SU-DHL-6 (cell line): ENCODE measurements around the gene NR2E3.

Source experiments
- H2AFZ ChIP-seq: fragments of 200-600 bp; sonication (generic); 2 replicates; pipeline ENCODE4 v1.6.1; 2014; ENCODE audit warnings: low read depth, mild to moderate bottlenecking, moderate library complexity, mixed read lengths, antibody characterized with exemption, low read length; ENCODE audit not compliant: severe bottlenecking
- H3F3A ChIP-seq: fragments of 200-600 bp; shearing (Covaris generic); 2 replicates; pipeline ENCODE4 v1.6.0; 2016; ENCODE audit warnings: antibody characterized with exemption, mild to moderate bottlenecking; ENCODE audit not compliant: insufficient read depth
- H3K27ac ChIP-seq: fragments of 200-600 bp; sonication (generic); 2 replicates; pipeline ENCODE4 v1.5.1; 2016; ENCODE audit warnings: low read depth, mild to moderate bottlenecking, low read length, moderate library complexity, mixed read lengths
- H3K27me3 ChIP-seq: fragments of 200-600 bp; sonication (generic), shearing (Covaris generic); 2 replicates; pipeline ENCODE4 v1.6.0; 2014; ENCODE audit warnings: mild to moderate bottlenecking, low read length
- H3K36me3 ChIP-seq: fragments of 200-600 bp; sonication (generic); 2 replicates; pipeline ENCODE4 v1.6.1; 2014; ENCODE audit warnings: mild to moderate bottlenecking, low read length, mixed read lengths
- H3K4me2 ChIP-seq: fragments of 300-600, 200-600 bp; shearing (Covaris generic), sonication (generic); 2 replicates; pipeline ENCODE4 v1.6.0; 2014; ENCODE audit warnings: low read length, low read depth, mild to moderate bottlenecking; ENCODE audit not compliant: poor library complexity, severe bottlenecking
- H3K4me3 ChIP-seq: fragments of 200-600 bp; sonication (generic); 2 replicates; pipeline ENCODE4 v1.5.1; 2014; ENCODE audit warnings: antibody characterized with exemption, low read length, mild to moderate bottlenecking, mixed read lengths; ENCODE audit not compliant: insufficient read depth, poor library complexity, severe bottlenecking
- H3K79me2 ChIP-seq: fragments of 200-600 bp; sonication (generic); 2 replicates; pipeline ENCODE4 v1.6.1; 2014; ENCODE audit warnings: mild to moderate bottlenecking, low read length, moderate library complexity; ENCODE audit not compliant: insufficient read depth
- H3K9ac ChIP-seq: fragments of 200-600 bp; sonication (generic); 2 replicates; pipeline ENCODE4 v1.7.0; 2014; ENCODE audit warnings: mild to moderate bottlenecking, low read length
- H3K9me2 ChIP-seq: fragments of 200-600 bp; sonication (generic); replicated peaks from 2 replicates; pipeline ENCODE4 v1.6.1; 2014; ENCODE audit warnings: low read length; ENCODE audit not compliant: insufficient read depth
- H3K9me3 ChIP-seq: fragments of 200-600 bp; sonication (generic); 2 replicates; pipeline ENCODE4 v1.6.1; 2014; ENCODE audit warnings: low read length, mixed read lengths; ENCODE audit not compliant: insufficient read depth
- H4K20me1 ChIP-seq: fragments of 200-600 bp; sonication (generic); 2 replicates; pipeline ENCODE4 v1.6.1; 2014; ENCODE audit warnings: low read depth, mild to moderate bottlenecking, antibody characterized with exemption, low read length, moderate library complexity, mixed read lengths
- CTCF ChIP-seq: fragments of 200-600 bp; sonication (generic); IDR thresholded peaks from one replicate; pipeline ENCODE4 v1.5.1; 2017; ENCODE audit warnings: antibody characterized with exemption, mild to moderate bottlenecking, low read length, moderate library complexity; ENCODE audit not compliant: insufficient read depth, poor library complexity, severe bottlenecking
- EZH2phosphoT487 ChIP-seq: fragments of 200-600 bp; sonication (generic), shearing (Covaris generic); conservative IDR thresholded peaks from 2 replicates; pipeline ENCODE4 v1.6.1; 2018; ENCODE audit warnings: mild to moderate bottlenecking, antibody characterized with exemption, low read length, moderate library complexity, mixed read lengths

The NR2E3 gene

GRCh38 chr15:71791975-71792374, 18.4 kb upstream of the NR2E3 start:
- no peaks in the 10 kb centered on the region for H3K9me3 ChIP-seq
- no peak overlapping the region for H3K27ac ChIP-seq
- TF ChIP-seq CTCF (no peak), EZH2phosphoT487 (no peak)
- no peaks in the 10 kb centered on the region for H3K9me2 ChIP-seq
- H4K20me1 ChIP-seq: no peaks in the 10 kb centered on the region
- H3K27me3 ChIP-seq: no peaks in the 10 kb centered on the region
- no peak overlapping the region for H3K9ac ChIP-seq
- no peaks in the 10 kb centered on the region for H3K79me2 ChIP-seq
- H3K4me3 ChIP-seq: no peak overlapping the region
- no peaks in the 10 kb centered on the region for H3F3A ChIP-seq
- no peak overlapping the region for H2AFZ ChIP-seq
- no peaks in the 10 kb centered on the region for H3K36me3 ChIP-seq
- no peak overlapping the region for H3K4me2 ChIP-seq

GRCh38 chr15:71792521-71792920, 17.8 kb upstream of the NR2E3 start:
- Histone ChIP-seq H3K9me2 (no peaks in the 10 kb centered on the region), H3K9ac (no peak overlapping the region), H3K4me3 (no peak overlapping the region), H3K27me3 (no peaks in the 10 kb centered on the region), H3K27ac (no peak overlapping the region), H3K36me3 (no peaks in the 10 kb centered on the region), H4K20me1 (no peaks in the 10 kb centered on the region), H3K79me2 (no peaks in the 10 kb centered on the region), H3K9me3 (no peaks in the 10 kb centered on the region), H3F3A (no peaks in the 10 kb centered on the region), H3K4me2 (no peak overlapping the region), H2AFZ (no peak overlapping the region)
- TF ChIP-seq CTCF: no peak

- no peaks in the 10 kb centered on the region for H3K36me3 ChIP-seq
- H3K4me3 ChIP-seq: no peak overlapping the region
- H3K4me2 ChIP-seq: no peak overlapping the region
- no peaks in the 10 kb centered on the region for H4K20me1 ChIP-seq
- no peaks in the 10 kb centered on the region for H3F3A ChIP-seq
- no peaks in the 10 kb centered on the region for H3K9me2 ChIP-seq
- no peak overlapping the region for H2AFZ ChIP-seq
- no peak overlapping the region for H3K27ac ChIP-seq
- no peaks in the 10 kb centered on the region for H3K79me2 ChIP-seq
- no peak overlapping the region for H3K9ac ChIP-seq
- H3K9me3 ChIP-seq: no peaks in the 10 kb centered on the region
- TF ChIP-seq CTCF (no peak), EZH2phosphoT487 (no peak)
- no peaks in the 10 kb centered on the region for H3K27me3 ChIP-seq
Observed at GRCh38 chr15:71798641-71799040, 11.7 kb upstream of the NR2E3 start.

- H3K36me3 ChIP-seq: no peaks in the 10 kb centered on the region
- TF ChIP-seq EZH2phosphoT487: no peak
- no peak for TF ChIP-seq CTCF
- H3F3A ChIP-seq: no peaks in the 10 kb centered on the region
- H4K20me1 ChIP-seq: no peaks in the 10 kb centered on the region
- H3K4me2 ChIP-seq: no peak overlapping the region
- no peaks in the 10 kb centered on the region for H3K9me3 ChIP-seq
- no peak overlapping the region for H3K9ac ChIP-seq
- H3K79me2 ChIP-seq: no peaks in the 10 kb centered on the region
- H2AFZ ChIP-seq: no peak overlapping the region
- H3K27me3 ChIP-seq: no peaks in the 10 kb centered on the region
- H3K9me2 ChIP-seq: no peaks in the 10 kb centered on the region
- H3K4me3 ChIP-seq: no peak overlapping the region
- no peak overlapping the region for H3K27ac ChIP-seq
Observed at GRCh38 chr15:71800190-71800589, 10.2 kb upstream of the NR2E3 start.
